K562 (cell line): ENCODE results near the gene TNKS2. TPM values are rescaled to one million over a fixed set of nuclear protein-coding genes. Genes with fewer than 3 reads are reported as not detected.

Source experiments
- ATAC-seq: fragments of 200-7000 bp; cut with Tn5 transposase; 3 replicates; pipeline ENCODE4 v1.9.1; 2020; ENCODE audit warnings: moderate library complexity
- Bru-seq: library from RNA; stranded (reverse); fragments of 400-500 nt; gene quantifications from one replicate; lab custom pipeline; 2021; lab: Mats Ljungman, UMichigan
- BruChase-seq, 2 experiments: library from RNA; stranded (reverse); fragments of 400-500 nt; gene quantifications; one replicate each; lab custom pipeline; 2021; lab: Mats Ljungman, UMichigan
- BruUV-seq: library from RNA; stranded (reverse); fragments of 400-500 nt; replicated peaks from 2 replicates; lab custom pipeline; 2021; lab: Mats Ljungman, UMichigan
- CTCF ChIA-PET: fragments of 300-600 bp; formaldehyde crosslinking; extraction: SDS; loops from one replicate; lab custom pipeline; 2021; ENCODE audit warnings: low intra/inter-chr PET ratio; lab: Yijun Ruan, JAX
- POLR2A ChIA-PET: fragments of 300-600, 350-650 bp; sonication (Branson Sonifier 250); formaldehyde crosslinking; extraction: SDS; loops from one replicate; lab custom pipeline; 2021; ENCODE audit warnings: antibody characterized with exemption, inconsistent platforms; lab: Yijun Ruan, JAX
- DNase-seq, 4 experiments: peaks; one replicate each; pipeline versions ENCODE4 v3.0.0 to v3.0.0-alpha.2; 2011 to 2018; ENCODE audit warnings: low spot score in 3 of 4, mixed read lengths in 3 of 4; ENCODE audit errors: extremely low read depth in 1 of 4
- FAIRE-seq: peaks from 2 replicates; lab custom pipeline; 2011; peaks lifted over from hg19 to GRCh38; lab: Jason Lieb, UNC
- H2AFZ ChIP-seq: 2 replicates; pipeline ENCODE4 v1.6.0; 2011; ENCODE audit warnings: low read depth, low read length, control low read depth, inconsistent platforms
- H3K27ac ChIP-seq: fragments of 200-600 bp; 3 replicates; pipeline ENCODE4 v1.8.0; 2011; ENCODE audit warnings: low read depth, mild to moderate bottlenecking, control low read depth, inconsistent platforms, low read length, moderate library complexity, mixed read lengths; ENCODE audit errors: extremely low read depth
- H3K27me3 ChIP-seq, 2 experiments: fragments of 300-600 bp in 1 of 2; 2 replicates in 1 of 2; 3 replicates in 1 of 2; pipeline versions ENCODE4 v1.6.0 to v1.8.0; 2011; ENCODE audit warnings: inconsistent platforms in 2 of 2, low read length in 2 of 2, mild to moderate bottlenecking in 1 of 2, mixed read lengths in 1 of 2, moderate library complexity in 1 of 2; ENCODE audit not compliant: control insufficient read depth in 2 of 2, insufficient read depth in 2 of 2
- H3K36me3 ChIP-seq: fragments of 300-600 bp; 3 replicates; pipeline ENCODE4 v1.8.0; 2011; ENCODE audit warnings: mild to moderate bottlenecking, low read length, inconsistent platforms; ENCODE audit not compliant: control insufficient read depth, insufficient read depth
- H3K4me1 ChIP-seq, 2 experiments: fragments of 200-600 bp in 1 of 2; replicated peaks in 1 of 2; 2 replicates in 1 of 2; 3 replicates in 1 of 2; pipeline versions ENCODE4 v1.5.1 to v1.8.0; 2011; ENCODE audit warnings: inconsistent platforms in 2 of 2, low read length in 2 of 2, mild to moderate bottlenecking in 1 of 2, mixed read lengths in 1 of 2, moderate library complexity in 1 of 2; ENCODE audit not compliant: control insufficient read depth in 2 of 2, insufficient read depth in 2 of 2
- H3K4me2 ChIP-seq: 2 replicates; pipeline ENCODE4 v1.6.1; 2011; ENCODE audit warnings: low read length, control low read depth, inconsistent platforms, mixed read lengths; ENCODE audit not compliant: insufficient read depth
- H3K4me3 ChIP-seq: fragments of 200-600 bp; sonication (generic), shearing (Covaris generic); 2 replicates; pipeline ENCODE4 v1.5.1; 2016; ENCODE audit warnings: control low read depth, inconsistent platforms
- H3K79me2 ChIP-seq: fragments of 200-600 bp; 3 replicates; pipeline ENCODE4 v1.8.0; 2011; ENCODE audit warnings: low read length, inconsistent platforms; ENCODE audit not compliant: control insufficient read depth, insufficient read depth
- H3K9ac ChIP-seq, 2 experiments: 2 replicates each; pipeline versions ENCODE4 v1.6.0 to v1.6.1; 2011; ENCODE audit warnings: low read depth in 2 of 2, low read length in 2 of 2, control low read depth in 1 of 2, inconsistent platforms in 1 of 2, mild to moderate bottlenecking in 1 of 2, mixed read lengths in 1 of 2; ENCODE audit not compliant: insufficient read depth in 1 of 2
- H3K9me1 ChIP-seq: one replicate; pipeline ENCODE4 v1.6.0; 2011; ENCODE audit warnings: inconsistent platforms, mild to moderate bottlenecking, low read length, moderate library complexity; ENCODE audit not compliant: control insufficient read depth, insufficient read depth
- H3K9me3 ChIP-seq: replicated peaks from 2 replicates; pipeline ENCODE4 v1.5.1; 2011; ENCODE audit warnings: low read depth, low read length, inconsistent platforms; ENCODE audit not compliant: control insufficient read depth, insufficient read depth
- H4K20me1 ChIP-seq: replicated peaks from 2 replicates; pipeline ENCODE4 v1.6.1; 2011; ENCODE audit warnings: low read length, inconsistent platforms, mixed read lengths; ENCODE audit not compliant: control insufficient read depth, insufficient read depth
- ATF1 ChIP-seq, 2 experiments: fragments of 450-650 bp in 1 of 2; IDR thresholded peaks; 2 replicates each; pipeline ENCODE4 v1.6.1; 2016; ENCODE audit warnings: missing compliant biosample characterization in 1 of 2, missing genetic modification characterization in 1 of 2
- ELF4 ChIP-seq: fragments of 450-650 bp; formaldehyde crosslinking; IDR thresholded peaks from 2 replicates; pipeline ENCODE4 v1.4.0; 2022; ENCODE audit warnings: missing genetic modification characterization
- ETV5 ChIP-seq: sonication (generic); formaldehyde crosslinking; IDR thresholded peaks from 2 replicates; pipeline ENCODE4 v1.4.0; 2020; ENCODE audit warnings: low read depth, mild to moderate bottlenecking, missing genetic modification reagents
- MAX ChIP-seq: sonication (generic); formaldehyde crosslinking; IDR thresholded peaks from 2 replicates; pipeline ENCODE4 v1.9.0; 2022; ENCODE audit warnings: mild to moderate bottlenecking, missing genetic modification reagents
- MEF2D ChIP-seq: conservative IDR thresholded peaks from 2 replicates; pipeline ENCODE4 v1.6.1; 2016; ENCODE audit warnings: low read depth, missing genetic modification characterization, missing compliant biosample characterization
- NFIC ChIP-seq: fragments of 450-650 bp; IDR thresholded peaks from 2 replicates; pipeline ENCODE4 v1.6.1; 2017; ENCODE audit warnings: mild to moderate bottlenecking, inconsistent platforms
- POLR2H ChIP-seq: IDR thresholded peaks from 2 replicates; pipeline ENCODE4 v1.6.1; 2016; ENCODE audit warnings: missing genetic modification characterization, low read depth, mild to moderate bottlenecking, control low read depth, missing compliant biosample characterization, moderate library complexity
- RBM15 ChIP-seq: fragments of 200-400 bp; formaldehyde crosslinking; IDR thresholded peaks from 2 replicates; pipeline ENCODE4 v1.6.1; 2018; ENCODE audit warnings: mild to moderate bottlenecking, low read length, moderate library complexity; ENCODE audit not compliant: insufficient read depth
- SMAD4 ChIP-seq: fragments of 250-450 bp; sonication (Bioruptor Pico); conservative IDR thresholded peaks from 2 replicates; pipeline ENCODE4 v1.8.0; 2021; ENCODE audit warnings: inconsistent platforms, mild to moderate bottlenecking, moderate library complexity
- TCFL5 ChIP-seq: fragments of 250-450 bp; sonication (Bioruptor Pico); conservative IDR thresholded peaks from 2 replicates; pipeline ENCODE4 v1.6.1; 2021; ENCODE audit warnings: mild to moderate bottlenecking, moderate library complexity, matching md5 sums
- ZBTB17 ChIP-seq: fragments of 450-650 bp; formaldehyde crosslinking; IDR thresholded peaks from 2 replicates; pipeline ENCODE4 v1.4.0; 2020; ENCODE audit warnings: mild to moderate bottlenecking
- ZBTB2 ChIP-seq: fragments of 450-650 bp; IDR thresholded peaks from 2 replicates; pipeline ENCODE4 v1.6.1; 2016; ENCODE audit warnings: antibody characterized with exemption
- ZFP1 ChIP-seq: fragments of 450-650 bp; formaldehyde crosslinking; IDR thresholded peaks from 2 replicates; pipeline ENCODE4 v1.4.0; 2020; ENCODE audit warnings: mild to moderate bottlenecking, mixed read lengths
- ZNF134 ChIP-seq: fragments of 250-450 bp; sonication (Bioruptor Pico); conservative IDR thresholded peaks from 2 replicates; pipeline ENCODE4 v1.4.0; 2020
- ZNF717 ChIP-seq: fragments of 250-450 bp; sonication (Bioruptor Pico); IDR thresholded peaks from 2 replicates; pipeline ENCODE4 v1.5.0; 2021
- ZNF785 ChIP-seq: fragments of 250-450 bp; sonication (Bioruptor Pico); IDR thresholded peaks from 2 replicates; pipeline ENCODE4 v1.4.0; 2020; ENCODE audit warnings: mild to moderate bottlenecking
- WGBS: fragments of 100-300 bp; shearing (Covaris generic); methylation state at CpG from one replicate; pipeline ENCODE4 v1.1.6; 2016; ENCODE audit warnings: low coverage, mixed read lengths; ENCODE audit not compliant: insufficient coverage; ENCODE audit errors: missing lambda C conversion rate; 5-methylcytosine and 5-hydroxymethylcytosine counted together
- in situ Hi-C: fragments of 300-500 bp; cut with MboI; formaldehyde crosslinking; loops from 4 replicates; pipeline ENCODE4 v1.15.0; 2018; ENCODE audit warnings: inconsistent platforms, mixed read lengths
- intact Hi-C: fragments of 100-400 bp; cut with micrococcal nuclease; formaldehyde crosslinking; loops from 2 replicates; pipeline ENCODE4 v1.14.2; 2022
- long read RNA-seq, 3 experiments: library from polyadenylated mRNA in 2 of 3; library from RNA in 1 of 3; unstranded in 2 of 3; stranded (forward) in 1 of 3; transcript quantifications; one replicate each; pipeline ENCODE4 v2.0.0, GENCODE V29; 2019 to 2022
- polyA minus RNA-seq, 3 experiments: library from RNA; depleted of rRNA, polyadenylated mRNA; stranded (reverse); fragments of >200 nt; gene quantifications; 2 replicates each; pipeline ENCODE4 v1.2.3, GENCODE V29; 2011
- polyA plus RNA-seq, 8 experiments: library from polyadenylated mRNA; depleted of rRNA in 4 of 8; stranded (reverse) in 5 of 8; unstranded in 3 of 8; fragments of >200 nt; fragmentation: Nextera tagmentation in 2 of 8; fragmentation: Illumina TruSeq in 1 of 8; extraction: Ambion mirVana in 2 of 8; extraction: Trizol in 1 of 8; gene quantifications; 2 replicates each; pipeline versions ENCODE4 v1.2.1 to v1.2.3, GENCODE V29; 2011 to 2014; ENCODE audit warnings: inconsistent platforms in 1 of 8, missing spikeins in 1 of 8
- total RNA-seq, 7 experiments: library from RNA; depleted of rRNA in 6 of 7; stranded (reverse); fragments of >200 nt in 6 of 7; fragmentation: Illumina TruSeq in 2 of 7; extraction: Trizol in 2 of 7; gene quantifications; 2 replicates each; pipeline versions ENCODE4 v1.2.1 to v1.2.3, GENCODE V29; 2011 to 2021; ENCODE audit warnings: low replicate concordance in 1 of 7

The TNKS2 gene
- 13.9 and 33.4 TPM in 2 replicates for total RNA-seq (2011; cell fraction: chromatin; rRNA removed; ENCODE audit: low replicate concordance)
- total RNA-seq (2011; cell fraction: nucleolus; rRNA removed) = 8.2 and 10.7 TPM in 2 replicates
- total RNA-seq (2011; cell fraction: nucleoplasm; rRNA removed) = 15.0 and 18.2 TPM in 2 replicates
- total RNA-seq (2014; rRNA removed) (8.6 and 10.8 TPM in 2 replicates), total RNA-seq (2014; rRNA removed; fragmentation: Illumina TruSeq; extraction: Trizol) (7.0 and 8.4 TPM in 2 replicates), total RNA-seq (2015; rRNA removed; fragmentation: Illumina TruSeq; extraction: Trizol) (5.1 and 5.8 TPM in 2 replicates), total RNA-seq (2021) (13.5 and 15.2 TPM in 2 replicates), polyA plus RNA-seq (2011; rRNA removed) (15.2 and 19.8 TPM in 2 replicates), polyA plus RNA-seq (2014; fragmentation: Illumina TruSeq; extraction: Trizol) (12.9 and 14.1 TPM in 2 replicates), polyA plus RNA-seq (2014; fragmentation: Nextera tagmentation; extraction: Ambion mirVana) (1 to 10 TPM; 3.5 to 6.0 TPM), polyA plus RNA-seq (2014; rRNA removed) (9.2 TPM in 2 replicates), polyA minus RNA-seq (2011; rRNA and poly(A)+ RNA removed) (42.3 and 42.4 TPM in 2 replicates), Bru-seq, nascent RNA (percentile 82 among the genes with signal in this experiment), BruChase-seq, experiment 1, labeled RNA remaining after a 2-hour chase (percentile 88 among the genes with signal in this experiment), BruChase-seq, experiment 2, labeled RNA remaining after a 6-hour chase (percentile 90 among the genes with signal in this experiment)
- 4.8 and 7.6 TPM in 2 replicates for polyA plus RNA-seq (2011; cell fraction: cytosol; rRNA removed)
- polyA plus RNA-seq (2011; cell fraction: nucleus; rRNA removed) = 13.3 and 16.1 TPM in 2 replicates
- polyA plus RNA-seq (2012) = 8.8 and 14.0 TPM in 2 replicates
- polyA minus RNA-seq (2011; cell fraction: cytosol; rRNA and poly(A)+ RNA removed) = 11.8 and 15.7 TPM in 2 replicates
- polyA minus RNA-seq (2011; cell fraction: nucleus; rRNA and poly(A)+ RNA removed) = 11.2 and 19.1 TPM in 2 replicates
- long read RNA-seq, experiment 1, full-length matches to known transcripts = 13 of 34 reads
- long read RNA-seq, experiment 1, partial matches to known transcripts = 15 of 34 reads
- long read RNA-seq, experiment 1, other reads (novel, unspliced or antisense) = 6 of 34 reads
- long read RNA-seq, experiment 2, partial matches to known transcripts = 9 of 9 reads
- long read RNA-seq, experiment 2, other reads (novel, unspliced or antisense) = 0 of 9 reads
- long read RNA-seq, experiment 3, partial matches to known transcripts = 2 of 3 reads
- long read RNA-seq, experiment 3, other reads (novel, unspliced or antisense) = 1 of 3 reads

- peak within 1 kb of the TSS; percentile 81 to 98 for H3K9ac ChIP-seq
- peak within 1 kb of the TSS; percentile 68 for H3K4me3 ChIP-seq
- H3K4me1 ChIP-seq = peaks cover 8 to 14% of the 10 kb centered on the region in 2 experiments; a peak in 3 of 5 replicates
- no peaks in the 10 kb centered on the region for H3K9me3 ChIP-seq
- ATAC-seq (peak; percentile 91), FAIRE-seq (no peak), DNase-seq (peak; percentile 88 to 91 (median 90))
- ChIA-PET CTCF (no interaction called here), POLR2A (interaction anchor here (0.6 to 1.0 kb wide), 4 partner anchors 9 to 24 kb away, joined by 3 read pairs; no protein-coding TSS in a partner anchor)
- under 1% methylated on average over 43 of the region's 64 CpGs for WGBS
- H3K79me2 ChIP-seq = peaks cover 57% of the 10 kb centered on the region
- H3K9me1 ChIP-seq = no peaks in the 10 kb centered on the region
- intact Hi-C loops (no loop called here), in situ Hi-C loops (no loop called here)
- peak within 1 kb of the TSS; percentile 92 for H2AFZ ChIP-seq
- BruUV-seq = TSS peak; percentile 95
- H3K27ac ChIP-seq = peak within 1 kb of the TSS; percentile 79
- no peaks in the 10 kb centered on the region for H3K27me3 ChIP-seq
- peak within 1 kb of the TSS; percentile 81 for H3K4me2 ChIP-seq
- H3K36me3 ChIP-seq = peaks cover 25% of the 10 kb centered on the region
- H4K20me1 ChIP-seq = 0 out of 2 replicates have a peak, but pooled peaks cover 3% of the 10 kb centered on the region
- TF ChIP-seq ZFP1 (CRISPR knock-in tag) (no peak), ZNF717 (CRISPR knock-in tag) (no peak), ZBTB2 (peak; percentile 73; the same call in 1 of the 2 replicates), POLR2H (tag) (peak; percentile 73), ELF4 (CRISPR knock-in tag) (0 out of 2 replicates have a peak, but pooled peaks have one; percentile 24), ETV5 (CRISPR knock-in tag) (no peak; the same call in 1 of the 2 replicates), ZNF785 (CRISPR knock-in tag) (no peak), MEF2D (tag) (no peak), MAX (peak; percentile 54), TCFL5 (CRISPR knock-in tag) (no peak), ZBTB17 (CRISPR knock-in tag) (no peak), NFIC (no peak), ATF1 (CRISPR knock-in tag; IDR thresholded peaks at IDR 0.05) (no peak), ATF1 (tag; IDR thresholded peaks at IDR 0.05) (peak; percentile 86), ZNF134 (CRISPR knock-in tag) (0 out of 2 replicates have a peak, but pooled peaks have one; percentile 15), SMAD4 (0 out of 2 replicates have a peak, but pooled peaks have one; percentile 40), RBM15 (no peak)
Measured at GRCh38 chr10:91797874-91798648, at the start of gene TNKS2. Gene TNKS2 (plus strand): TSS chr10:91798426. CDS start chr10:91798691, 265 bp downstream.
